ENCODE results near the gene CD1B.

The CD1B gene

GRCh38 chr1:158328426-158328825 is 2.9 kb downstream of the CD1B start:
- no peak overlapping the region for H3K4me3 ChIP-seq (replicated peaks; ENCODE audit: low read depth, low read length)
- DNase-seq (ENCODE audit: low read depth): no peak
- no peak for TF ChIP-seq CTCF (IDR thresholded peaks at IDR 0.05; ENCODE audit: low read length, missing control alignments)

- H3K4me3 ChIP-seq (replicated peaks; ENCODE audit: low read depth, low read length): no peak overlapping the region
- no peak for DNase-seq (ENCODE audit: low read depth)
- TF ChIP-seq CTCF (IDR thresholded peaks at IDR 0.05; ENCODE audit: low read length, missing control alignments): no peak
Observed at GRCh38 chr1:158327481-158327880, 3.9 kb downstream of the CD1B start.

- no peak for TF ChIP-seq CTCF (IDR thresholded peaks at IDR 0.05; ENCODE audit: low read length, missing control alignments)
- DNase-seq (ENCODE audit: low read depth): no peak
- no peak overlapping the region for H3K4me3 ChIP-seq (replicated peaks; ENCODE audit: low read depth, low read length)
Observed at GRCh38 chr1:158324395-158324794, 6.9 kb downstream of the CD1B start.

- no peak overlapping the region for H3K4me3 ChIP-seq (replicated peaks; ENCODE audit: low read depth, low read length)
- DNase-seq (ENCODE audit: low read depth): no peak
- no peak for TF ChIP-seq CTCF (IDR thresholded peaks at IDR 0.05; ENCODE audit: low read length, missing control alignments)
Observed at GRCh38 chr1:158323866-158324265, 7.5 kb downstream of the CD1B start.

GRCh38 chr1:158311066-158311465 is 20.3 kb downstream of the CD1B start:
- no peak for TF ChIP-seq CTCF (IDR thresholded peaks at IDR 0.05; ENCODE audit: low read length, missing control alignments)
- no peak for DNase-seq (ENCODE audit: low read depth)
- no peak overlapping the region for H3K4me3 ChIP-seq (replicated peaks; ENCODE audit: low read depth, low read length)

GRCh38 chr1:158310623-158311022 is 20.7 kb downstream of the CD1B start:
- DNase-seq (ENCODE audit: low read depth): no peak
- no peak overlapping the region for H3K4me3 ChIP-seq (replicated peaks; ENCODE audit: low read depth, low read length)
- no peak for TF ChIP-seq CTCF (IDR thresholded peaks at IDR 0.05; ENCODE audit: low read length, missing control alignments)

- H3K4me3 ChIP-seq (replicated peaks; ENCODE audit: low read depth, low read length): no peak overlapping the region
- no peak for DNase-seq (ENCODE audit: low read depth)
- TF ChIP-seq CTCF (IDR thresholded peaks at IDR 0.05; ENCODE audit: low read length, missing control alignments): no peak
Observed at GRCh38 chr1:158295791-158296190, 35.5 kb downstream of the CD1B start.

Data from fibroblast of pulmonary artery (primary cell).